Activated CD4-positive, alpha-beta memory T cell treated with anti-CD3 and anti-CD28 coated beads for 36 hours (primary cell): ENCODE data around the gene LINGO3. TPM values are rescaled to one million over a fixed set of nuclear protein-coding genes. Genes with fewer than 3 reads are reported as not detected.
"Not testable (repeated sequence)": the region's sequence is repeated elsewhere in the genome, so short reads cannot be mapped to it uniquely, and the experiment has no call there.

ENCODE experiments used
- CTCF ChIA-PET: fragments of 350-600 bp; sonication (Branson Sonifier 250); formaldehyde crosslinking; loops from one replicate; lab custom pipeline; 2021; ENCODE audit warnings: antibody characterized with exemption, inconsistent platforms; lab: Charles Lee
- POLR2A ChIA-PET: fragments of 350-600 bp; sonication (Branson Sonifier 250); formaldehyde crosslinking; loops from one replicate; lab custom pipeline; 2021; ENCODE audit warnings: antibody characterized with exemption; lab: Charles Lee
- DNase-seq: peaks from one replicate; pipeline ENCODE4 v3.0.0-alpha.2; 2020
- H3K27ac Mint-ChIP-seq: one replicate; pipeline ENCODE4 v1.8.0; 2021; ENCODE audit warnings: mixed read lengths
- H3K27me3 Mint-ChIP-seq: one replicate; pipeline ENCODE4 v1.8.0; 2021; ENCODE audit warnings: mixed read lengths
- H3K36me3 Mint-ChIP-seq: one replicate; pipeline ENCODE4 v1.8.0; 2021; ENCODE audit warnings: mixed read lengths
- H3K4me1 Mint-ChIP-seq: one replicate; pipeline ENCODE4 v1.8.0; 2021; ENCODE audit warnings: low read depth, mixed read lengths
- H3K4me3 Mint-ChIP-seq: one replicate; pipeline ENCODE4 v1.8.0; 2021; ENCODE audit warnings: mild to moderate bottlenecking, mixed read lengths
- H3K9me3 Mint-ChIP-seq: one replicate; pipeline ENCODE4 v1.8.0; 2021; ENCODE audit warnings: mixed read lengths
- intact Hi-C: fragments of 100-400 bp; cut with micrococcal nuclease; formaldehyde crosslinking; loops from one replicate; pipeline ENCODE4 v1.15.1; 2023
- total RNA-seq, 2 experiments: library from RNA; stranded (reverse); gene quantifications; one replicate each; pipeline ENCODE4 v1.2.3, GENCODE V29; 2021

LINGO3 gene
- under 1 TPM in 1 of 2 experiments, not detected in 1; 0.10 TPM for total RNA-seq

GRCh38 chr19:2308114-2308556 is at the start of gene LINGO3:
LINGO3 (minus strand) TSS chr19:2308154; CDS start chr19:2291776, 16,378 bp downstream.
- ChIA-PET CTCF (no interaction called here), POLR2A (interaction anchor here (1.7 kb wide), 1 partner anchor 13 kb away, joined by 4 read pairs; no protein-coding TSS in a partner anchor)
- H3K27ac Mint-ChIP-seq, result no peak within 1 kb of the TSS

GRCh38 chr19:2356036-2356646 is 48.2 kb upstream of the LINGO3 start:
- ChIA-PET CTCF (no interaction called here), POLR2A (no interaction called here)
- Mint-ChIP-seq H3K4me1 (peaks cover 3% of the 10 kb centered on the region), H3K4me3 (no peak overlapping the region), H3K9me3 (no peaks in the 10 kb centered on the region), H3K27me3 (peaks cover 6% of the 10 kb centered on the region), H3K27ac (no peak overlapping the region), H3K36me3 (no peaks in the 10 kb centered on the region)
- DNase-seq, result no peak
- intact Hi-C loops, result no loop called here

More at GRCh38 chr19:2308114-2308556, at the start of gene LINGO3:
- Mint-ChIP-seq H3K4me3 (no peak within 1 kb of the TSS), H3K9me3 (no peaks in the 10 kb centered on the region), H3K4me1 (peaks cover 2% of the 10 kb centered on the region), H3K36me3 (no peaks in the 10 kb centered on the region), H3K27me3 (peaks cover 49% of the 10 kb centered on the region)
- intact Hi-C loops, result no loop called here
- no peak for DNase-seq

- DNase-seq, result no peak
- CTCF ChIA-PET, result no interaction called here
- Mint-ChIP-seq H3K27ac (no peak overlapping the region), H3K27me3 (peaks cover 1% of the 10 kb centered on the region), H3K9me3 (no peaks in the 10 kb centered on the region), H3K36me3 (no peaks in the 10 kb centered on the region), H3K4me1 (peaks cover 1% of the 10 kb centered on the region), H3K4me3 (no peak overlapping the region)
- POLR2A ChIA-PET, result interaction anchor here (0.7 kb wide), 1 partner anchor 77 kb away, joined by 3 read pairs; no protein-coding TSS in a partner anchor
- intact Hi-C loops, result no loop called here
These were observed 47.4 kb upstream of the LINGO3 start for GRCh38 chr19:2355168-2356035.

GRCh38 chr19:2354670-2355069 is 46.7 kb upstream of the LINGO3 start:
- Mint-ChIP-seq H3K36me3 (no peaks in the 10 kb centered on the region), H3K4me1 (no peaks in the 10 kb centered on the region), H3K9me3 (no peaks in the 10 kb centered on the region), H3K27ac (no peak overlapping the region), H3K4me3 (no peak overlapping the region), H3K27me3 (no peaks in the 10 kb centered on the region)
- intact Hi-C loops, result no loop called here
- CTCF ChIA-PET, result no interaction called here
- POLR2A ChIA-PET, result no interaction called here
- no peak for DNase-seq

- Mint-ChIP-seq H3K4me3 (no peak overlapping the region), H3K27ac (no peak overlapping the region), H3K9me3 (no peaks in the 10 kb centered on the region), H3K27me3 (no peaks in the 10 kb centered on the region), H3K4me1 (no peaks in the 10 kb centered on the region), H3K36me3 (no peaks in the 10 kb centered on the region)
- CTCF ChIA-PET, result no interaction called here
- POLR2A ChIA-PET, result no interaction called here
- intact Hi-C loops, result no loop called here
- DNase-seq, result no peak
These were observed 46.1 kb upstream of the LINGO3 start for GRCh38 chr19:2353887-2354592.

GRCh38 chr19:2353159-2353886 is 45.4 kb upstream of the LINGO3 start:
- ChIA-PET CTCF (no interaction called here), POLR2A (no interaction called here)
- intact Hi-C loops, result no loop called here

GRCh38 chr19:2352121-2352520 is 44.2 kb upstream of the LINGO3 start:
- no peaks in the 10 kb centered on the region for H3K4me1 Mint-ChIP-seq
- no peaks in the 10 kb centered on the region for H3K36me3 Mint-ChIP-seq
- H3K4me3 Mint-ChIP-seq, result no peak overlapping the region
- POLR2A ChIA-PET, result no interaction called here
- CTCF ChIA-PET, result no interaction called here
- intact Hi-C loops, result no loop called here
- H3K9me3 Mint-ChIP-seq, result no peaks in the 10 kb centered on the region
- no peaks in the 10 kb centered on the region for H3K27me3 Mint-ChIP-seq
- no peak for DNase-seq
- H3K27ac Mint-ChIP-seq, result no peak overlapping the region

More at GRCh38 chr19:2353159-2353886, 45.4 kb upstream of the LINGO3 start:
- H3K36me3 Mint-ChIP-seq, result no peaks in the 10 kb centered on the region
- H3K27me3 Mint-ChIP-seq, result no peaks in the 10 kb centered on the region
- no peak overlapping the region for H3K4me3 Mint-ChIP-seq
- no peak overlapping the region for H3K27ac Mint-ChIP-seq
- no peaks in the 10 kb centered on the region for H3K9me3 Mint-ChIP-seq
- DNase-seq, result no peak
- no peaks in the 10 kb centered on the region for H3K4me1 Mint-ChIP-seq

GRCh38 chr19:2351591-2351990 is 43.6 kb upstream of the LINGO3 start:
- no peak overlapping the region for H3K27ac Mint-ChIP-seq
- no peaks in the 10 kb centered on the region for H3K27me3 Mint-ChIP-seq
- intact Hi-C loops, result no loop called here
- no peak for DNase-seq
- H3K36me3 Mint-ChIP-seq, result no peaks in the 10 kb centered on the region
- H3K9me3 Mint-ChIP-seq, result no peaks in the 10 kb centered on the region
- H3K4me1 Mint-ChIP-seq, result no peaks in the 10 kb centered on the region
- CTCF ChIA-PET, result no interaction called here
- H3K4me3 Mint-ChIP-seq, result no peak overlapping the region
- POLR2A ChIA-PET, result no interaction called here

- Mint-ChIP-seq H3K36me3 (no peaks in the 10 kb centered on the region), H3K9me3 (no peaks in the 10 kb centered on the region), H3K4me1 (no peaks in the 10 kb centered on the region), H3K27me3 (no peaks in the 10 kb centered on the region), H3K27ac (no peak overlapping the region), H3K4me3 (no peak overlapping the region)
- intact Hi-C loops, result no loop called here
- DNase-seq, result no peak
- ChIA-PET CTCF (no interaction called here), POLR2A (no interaction called here)
These were observed 42.7 kb upstream of the LINGO3 start for GRCh38 chr19:2350656-2351055.

- H3K27me3 Mint-ChIP-seq, H3K9me3 Mint-ChIP-seq, H3K36me3 Mint-ChIP-seq, DNase-seq, H3K4me3 Mint-ChIP-seq, intact Hi-C loops, H3K4me1 Mint-ChIP-seq, POLR2A ChIA-PET, H3K27ac Mint-ChIP-seq, CTCF ChIA-PET: not testable (repeated sequence)
These were observed 41.9 kb upstream of the LINGO3 start for GRCh38 chr19:2349818-2350217.

- DNase-seq, result no peak
- ChIA-PET CTCF (no interaction called here), POLR2A (no interaction called here)
- H3K4me1 Mint-ChIP-seq, result no peaks in the 10 kb centered on the region
- H3K27ac Mint-ChIP-seq, result no peak overlapping the region
- no peak overlapping the region for H3K4me3 Mint-ChIP-seq
- H3K27me3 Mint-ChIP-seq, result no peaks in the 10 kb centered on the region
- intact Hi-C loops, result no loop called here
- H3K36me3 Mint-ChIP-seq, result no peaks in the 10 kb centered on the region
- no peaks in the 10 kb centered on the region for H3K9me3 Mint-ChIP-seq
These were observed 38.1 kb upstream of the LINGO3 start for GRCh38 chr19:2345794-2346663.
